Neural cell (in vitro differentiated cells): ENCODE results near the gene ESPN.

ENCODE experiments used
- EZH2 ChIP-seq: fragments of 200-600, 300-800 bp; shearing (Covaris generic), sonication (generic); IDR thresholded peaks from 2 replicates; pipeline ENCODE4 v1.6.1; 2014; ENCODE audit warnings: antibody characterized with exemption, low read length, borderline replicate concordance, mild to moderate bottlenecking; ENCODE audit not compliant: insufficient read depth, poor library complexity, severe bottlenecking
- POLR2AphosphoS5 ChIP-seq: IDR thresholded peaks from 2 replicates; pipeline ENCODE4 v1.6.1; 2012
- RAD21 ChIP-seq: fragments of 450-650 bp; conservative IDR thresholded peaks from 2 replicates; pipeline ENCODE4 v1.6.1; 2014; ENCODE audit warnings: antibody characterized with exemption, mild to moderate bottlenecking, moderate library complexity
- REST ChIP-seq: IDR thresholded peaks from 2 replicates; pipeline ENCODE4 v1.6.1; 2012; ENCODE audit warnings: borderline replicate concordance
- TAF1 ChIP-seq: IDR thresholded peaks from 2 replicates; pipeline ENCODE4 v1.6.1; 2012; ENCODE audit warnings: low read depth
- TF ChIP-seq, protein P1 (sequence below): fragments of 450-650 bp; IDR thresholded peaks from 2 replicates; pipeline ENCODE4 v1.5.1; 2014; ENCODE audit warnings: antibody characterized with exemption, mild to moderate bottlenecking, moderate library complexity; ENCODE audit not compliant: poor library complexity, severe bottlenecking

DNA sequence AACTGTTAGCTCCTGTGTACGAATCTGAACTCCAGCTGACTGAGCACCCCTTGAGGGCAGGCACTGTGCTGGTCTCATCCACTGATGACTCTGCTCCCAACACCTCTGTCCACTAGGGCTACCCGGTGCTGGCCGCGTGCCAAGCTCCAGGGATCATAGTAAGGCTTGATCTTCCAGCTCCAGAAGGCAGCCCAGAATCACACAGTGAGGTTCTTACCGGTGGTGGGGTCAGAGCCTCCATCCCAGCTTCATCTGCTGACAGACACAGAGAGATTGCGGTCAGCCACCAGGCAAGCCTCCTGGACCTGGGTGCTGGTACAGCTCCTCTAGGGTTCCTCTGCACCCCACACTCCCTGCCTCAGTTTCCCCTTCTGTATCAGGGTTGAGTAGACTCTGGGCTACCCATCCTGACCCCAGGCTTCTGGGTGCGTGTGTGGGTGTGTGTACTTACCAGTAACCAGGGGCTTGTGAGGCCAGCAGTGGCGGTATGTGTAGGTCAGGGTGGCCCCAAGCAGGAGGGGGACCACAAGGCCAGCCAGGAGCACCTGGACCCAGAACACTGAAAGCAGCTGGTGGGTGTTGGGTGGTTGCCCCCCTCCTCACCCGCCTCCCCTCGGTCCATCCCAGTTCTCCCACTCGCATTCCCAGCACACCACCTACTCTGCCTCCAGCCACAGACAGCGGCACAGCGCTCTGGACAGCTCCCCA, 38.0 kb downstream of the ESPN start:
- TF ChIP-seq POLR2AphosphoS5 (no peak), EZH2 (no peak), RAD21 (no peak), REST (no peak), TAF1 (no peak)
- TF ChIP-seq, protein P1, sequence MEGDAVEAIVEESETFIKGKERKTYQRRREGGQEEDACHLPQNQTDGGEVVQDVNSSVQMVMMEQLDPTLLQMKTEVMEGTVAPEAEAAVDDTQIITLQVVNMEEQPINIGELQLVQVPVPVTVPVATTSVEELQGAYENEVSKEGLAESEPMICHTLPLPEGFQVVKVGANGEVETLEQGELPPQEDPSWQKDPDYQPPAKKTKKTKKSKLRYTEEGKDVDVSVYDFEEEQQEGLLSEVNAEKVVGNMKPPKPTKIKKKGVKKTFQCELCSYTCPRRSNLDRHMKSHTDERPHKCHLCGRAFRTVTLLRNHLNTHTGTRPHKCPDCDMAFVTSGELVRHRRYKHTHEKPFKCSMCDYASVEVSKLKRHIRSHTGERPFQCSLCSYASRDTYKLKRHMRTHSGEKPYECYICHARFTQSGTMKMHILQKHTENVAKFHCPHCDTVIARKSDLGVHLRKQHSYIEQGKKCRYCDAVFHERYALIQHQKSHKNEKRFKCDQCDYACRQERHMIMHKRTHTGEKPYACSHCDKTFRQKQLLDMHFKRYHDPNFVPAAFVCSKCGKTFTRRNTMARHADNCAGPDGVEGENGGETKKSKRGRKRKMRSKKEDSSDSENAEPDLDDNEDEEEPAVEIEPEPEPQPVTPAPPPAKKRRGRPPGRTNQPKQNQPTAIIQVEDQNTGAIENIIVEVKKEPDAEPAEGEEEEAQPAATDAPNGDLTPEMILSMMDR: no peak
